GM21529 (cell line): ENCODE data around the gene KCNS1.

ENCODE experiments used
- ATAC-seq: cut with Tn5 transposase; IDR thresholded peaks from one replicate; pipeline ENCODE4 v1.9.1; 2021; ENCODE audit not compliant: unreplicated experiment

The KCNS1 gene

DNA sequence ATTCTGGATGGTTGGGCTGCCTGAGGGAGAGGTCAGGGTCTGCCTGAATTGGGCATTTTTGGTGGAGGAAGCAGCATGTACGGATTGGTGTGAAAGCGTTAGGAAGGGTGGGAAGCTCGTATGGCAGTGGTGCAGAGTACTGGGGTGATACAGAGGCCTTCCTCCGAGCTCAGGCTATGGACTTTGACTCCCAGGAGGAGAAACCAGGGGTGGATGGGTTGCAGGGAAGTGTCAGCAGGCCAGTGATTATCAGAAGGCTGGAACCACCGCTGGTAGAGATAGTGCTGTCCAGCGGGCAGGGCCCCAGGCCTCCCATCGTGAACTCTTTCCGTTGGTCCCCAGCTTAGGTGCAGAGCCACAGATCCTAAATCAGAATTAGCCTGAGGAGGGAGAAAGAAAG, 8.7 kb upstream of the KCNS1 start:
- ATAC-seq: no peak

DNA sequence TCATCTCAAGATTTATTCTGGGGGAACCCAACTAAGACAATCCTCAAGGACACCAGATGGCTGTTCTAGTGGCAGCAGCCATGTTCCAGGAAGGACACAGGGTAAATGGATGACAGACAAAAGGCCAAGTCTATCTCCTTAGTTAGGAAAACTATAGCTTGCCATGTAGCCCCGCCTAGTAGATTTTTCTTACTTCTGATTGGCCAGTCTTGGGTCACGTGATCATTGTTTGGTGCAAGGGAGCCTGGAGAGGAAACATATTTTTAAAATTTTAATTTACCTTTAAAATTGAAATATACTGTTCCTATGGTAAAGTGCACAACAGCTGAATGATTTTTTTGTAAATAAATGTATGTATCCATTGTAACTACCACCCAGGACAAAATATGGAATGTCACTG, 4.4 kb upstream of the KCNS1 start:
- no peak for ATAC-seq

DNA sequence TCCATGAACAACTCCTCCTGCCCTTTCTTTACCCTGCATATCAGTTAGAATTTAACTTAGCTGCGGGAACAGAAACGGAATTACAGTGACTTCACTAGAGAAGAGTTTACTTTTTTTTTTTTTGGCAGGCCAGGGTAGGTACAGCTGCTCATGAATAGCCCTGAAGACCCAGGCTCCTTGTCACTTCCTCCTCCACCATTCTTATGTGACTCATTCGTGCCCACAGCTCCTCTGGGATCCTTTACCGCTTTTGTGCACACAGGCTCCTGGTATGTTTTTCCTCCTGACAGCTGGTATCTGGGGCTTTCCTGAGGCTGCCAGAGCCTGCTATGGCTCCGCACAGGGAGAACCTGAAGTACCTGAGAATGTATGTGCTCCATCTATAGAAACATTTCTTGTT, 3.9 kb upstream of the KCNS1 start:
- no peak for ATAC-seq

DNA sequence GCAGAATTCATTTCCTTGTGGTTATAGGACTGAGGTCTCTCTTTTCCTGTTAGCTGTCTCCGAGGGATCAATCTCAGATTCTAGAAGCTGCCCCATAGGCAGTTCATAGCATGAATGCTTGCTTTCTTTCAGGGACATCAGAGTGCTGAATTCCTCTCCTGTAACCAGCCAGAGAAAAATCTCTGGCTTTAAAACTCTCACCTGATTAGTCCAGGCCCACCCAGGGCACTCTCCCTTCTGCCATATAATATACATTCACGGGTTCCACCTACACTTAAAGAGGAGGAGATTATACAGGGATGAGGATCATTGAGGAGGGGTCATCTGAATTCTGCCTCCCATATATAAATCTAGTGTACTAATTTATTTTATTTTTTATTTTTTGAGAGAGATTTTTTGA, 2.1 kb upstream of the KCNS1 start:
- ATAC-seq: no peak

DNA sequence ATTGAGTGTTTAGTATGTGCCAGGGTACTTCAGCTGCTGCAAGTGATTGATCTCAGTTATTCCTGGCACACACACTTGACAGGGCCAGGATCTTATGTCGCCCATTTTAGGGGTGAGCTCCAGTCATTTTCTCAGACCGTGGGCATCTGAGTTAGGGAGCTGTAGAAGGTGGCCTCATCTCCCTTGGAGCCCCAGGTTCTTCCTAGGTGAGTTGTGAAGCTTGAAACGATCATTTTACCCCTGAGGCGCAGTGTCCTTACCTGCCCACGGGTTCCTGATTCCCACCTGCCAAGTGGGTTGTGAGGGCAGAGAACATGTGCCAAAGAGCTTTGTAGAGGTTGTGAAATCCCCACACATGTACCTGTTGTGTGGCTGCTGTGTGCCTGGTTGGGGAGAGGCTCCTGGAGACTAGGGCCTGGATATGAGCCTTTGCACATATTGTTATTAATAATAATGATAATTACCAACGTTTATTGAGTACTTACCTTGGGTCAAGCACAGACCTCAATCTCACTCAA, 465 bp upstream of the KCNS1 start:
- no peak for ATAC-seq

DNA sequence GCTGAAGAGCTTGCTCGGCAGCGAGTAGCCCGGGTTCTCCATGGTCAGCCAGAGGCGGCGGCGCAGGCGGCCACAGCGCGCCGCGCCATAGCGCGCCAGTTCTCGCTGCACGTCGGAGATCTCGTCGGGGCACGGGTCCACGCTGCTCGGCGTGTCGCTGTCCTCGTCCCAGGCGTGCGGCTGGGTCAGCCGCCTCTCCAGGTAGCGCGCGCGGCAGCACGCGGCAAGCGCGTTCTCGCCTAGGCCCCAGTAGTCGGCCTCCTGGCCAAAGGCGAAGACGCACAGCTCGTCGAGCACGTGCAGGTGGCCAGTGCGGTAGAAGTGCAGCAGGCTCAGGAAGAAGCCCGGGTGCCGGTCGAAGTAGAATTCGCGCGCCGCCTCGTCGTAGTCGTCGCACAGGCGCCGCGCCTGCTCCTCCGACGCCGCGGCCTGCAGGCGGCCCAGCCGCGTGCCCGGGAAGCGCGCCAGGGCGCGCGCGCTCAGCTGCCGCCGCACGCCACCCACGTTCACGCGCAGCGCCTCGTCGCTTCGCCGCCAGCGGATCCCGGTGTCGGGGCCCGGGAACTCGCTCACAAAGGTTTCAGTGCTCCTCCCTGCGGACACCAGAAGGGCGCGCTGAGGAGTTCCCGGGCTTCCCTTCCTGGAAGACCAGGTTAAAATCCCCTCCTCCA, 2.7 kb downstream of the KCNS1 start:
- no peak for ATAC-seq

DNA sequence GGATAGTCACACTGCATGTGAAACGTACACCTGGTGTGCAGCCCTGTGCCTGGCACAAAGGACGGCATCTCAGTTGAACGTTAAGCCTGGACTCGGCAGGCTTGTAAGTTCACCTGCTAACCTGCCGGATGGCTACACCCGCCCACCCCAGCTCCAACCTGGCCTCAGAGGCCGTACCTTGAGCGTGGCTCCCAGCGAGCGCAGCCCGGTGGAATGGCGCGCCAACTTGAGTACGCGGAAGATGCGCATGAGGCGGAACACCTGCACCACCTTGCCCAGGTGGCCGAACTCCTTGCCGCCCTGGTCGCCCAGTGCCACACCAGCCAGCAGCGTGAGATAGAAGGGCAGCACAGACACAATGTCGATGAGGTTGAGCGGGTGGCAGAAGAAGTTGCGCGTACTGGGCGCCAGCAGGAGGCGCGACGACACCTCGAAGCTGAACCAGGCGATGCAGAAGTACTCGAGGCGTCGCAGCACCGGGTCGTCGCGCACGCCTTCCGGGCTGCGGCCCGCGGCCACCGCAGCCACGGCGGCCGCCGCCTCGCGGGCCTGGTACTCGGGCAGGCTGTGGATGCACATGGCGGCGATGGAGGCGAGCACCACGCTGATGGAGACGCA, 3.3 kb downstream of the KCNS1 start:
- no peak for ATAC-seq

DNA sequence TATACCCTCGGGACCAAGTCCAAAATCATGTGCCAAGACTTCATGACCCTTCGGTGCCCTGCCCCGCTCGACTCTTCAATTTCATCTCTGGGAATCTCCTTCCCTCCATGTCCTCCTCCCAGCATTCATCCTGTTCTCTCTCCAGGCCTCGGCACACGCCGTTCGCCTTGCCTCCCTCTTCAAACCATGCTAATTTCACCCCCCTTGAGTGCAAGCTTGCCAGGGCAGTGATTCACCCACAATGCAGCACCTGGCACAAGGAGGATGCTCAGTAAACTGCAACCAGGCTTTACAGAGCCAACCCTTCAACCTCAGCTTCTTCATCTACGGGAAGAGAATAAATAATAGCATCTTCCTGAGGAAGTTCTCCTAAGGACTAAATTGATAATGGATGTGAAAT, 4.1 kb downstream of the KCNS1 start:
- no peak for ATAC-seq

DNA sequence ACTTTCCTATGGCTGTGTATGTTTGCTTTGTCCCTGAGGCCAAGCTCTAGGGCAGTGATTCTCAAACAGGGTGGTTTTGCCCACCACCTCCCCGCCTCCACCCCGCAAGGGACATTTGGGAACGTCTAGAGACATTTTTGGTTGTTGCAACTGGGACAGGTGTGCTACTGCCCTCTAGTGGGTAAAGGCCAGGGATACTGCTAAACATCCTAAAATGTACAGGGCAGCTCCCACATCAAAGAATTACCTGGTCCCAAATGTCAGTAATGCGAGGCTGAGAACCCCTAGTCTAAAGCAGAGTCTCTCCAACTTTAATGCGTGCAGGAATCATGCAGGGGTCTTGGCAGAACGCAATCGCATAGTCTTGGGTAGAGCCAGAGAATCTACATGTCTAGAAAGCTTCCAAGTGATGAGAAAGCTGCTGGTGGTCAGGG, 5.1 kb downstream of the KCNS1 start:
- ATAC-seq: no peak

DNA sequence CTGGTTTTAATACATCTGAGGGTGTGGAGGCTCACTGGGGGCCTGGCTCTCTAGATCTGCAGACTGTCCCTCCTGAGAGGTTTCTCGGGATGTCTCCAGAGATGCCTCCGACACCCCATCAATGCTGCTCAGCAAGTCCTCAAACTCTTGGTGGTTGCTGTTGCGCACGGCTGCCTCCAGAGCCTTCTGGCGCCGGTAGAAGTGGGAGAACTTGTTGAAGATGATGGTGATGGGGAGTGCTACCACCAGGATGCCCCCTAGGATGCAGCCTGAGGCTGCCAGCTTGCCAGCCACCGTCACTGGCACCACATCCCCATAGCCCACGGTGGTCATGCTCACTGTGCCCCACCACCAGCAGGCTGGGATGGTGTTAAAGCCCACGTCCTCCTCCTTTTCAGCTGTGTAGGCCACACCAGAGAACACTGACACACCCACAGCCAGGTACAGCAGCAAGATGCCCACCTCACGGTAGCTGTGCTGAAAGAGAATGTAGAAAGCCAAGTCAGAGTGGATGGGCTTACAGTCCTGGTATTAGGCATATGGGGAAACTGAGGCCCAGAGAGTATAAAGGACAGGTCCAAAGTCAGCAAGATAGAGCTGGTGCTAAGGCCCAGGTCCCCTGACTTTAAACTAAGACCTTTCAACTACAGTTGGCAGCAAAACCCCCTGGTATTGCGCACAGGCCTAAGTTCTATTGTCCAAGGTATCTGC, 5.9 kb downstream of the KCNS1 start:
- ATAC-seq: no peak

DNA sequence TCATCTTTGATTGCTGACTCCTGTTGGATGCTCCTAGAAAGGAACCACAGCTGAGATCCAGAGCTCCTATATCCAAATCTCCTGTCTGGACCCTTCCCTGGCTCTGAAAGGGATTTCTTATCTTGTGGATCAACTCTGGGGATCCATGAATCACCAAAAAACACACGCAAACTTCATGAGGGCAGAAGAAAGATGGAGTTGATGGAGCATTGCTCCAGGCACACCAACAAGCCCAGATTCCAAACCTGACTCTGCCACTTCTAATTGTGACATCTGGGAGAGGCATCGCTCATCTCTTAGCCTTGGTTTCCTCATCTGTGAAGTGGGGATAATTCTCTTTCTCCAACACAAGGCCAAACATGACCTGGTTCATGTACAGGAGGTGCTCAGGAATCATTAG, 6.7 kb downstream of the KCNS1 start:
- ATAC-seq: no peak

DNA sequence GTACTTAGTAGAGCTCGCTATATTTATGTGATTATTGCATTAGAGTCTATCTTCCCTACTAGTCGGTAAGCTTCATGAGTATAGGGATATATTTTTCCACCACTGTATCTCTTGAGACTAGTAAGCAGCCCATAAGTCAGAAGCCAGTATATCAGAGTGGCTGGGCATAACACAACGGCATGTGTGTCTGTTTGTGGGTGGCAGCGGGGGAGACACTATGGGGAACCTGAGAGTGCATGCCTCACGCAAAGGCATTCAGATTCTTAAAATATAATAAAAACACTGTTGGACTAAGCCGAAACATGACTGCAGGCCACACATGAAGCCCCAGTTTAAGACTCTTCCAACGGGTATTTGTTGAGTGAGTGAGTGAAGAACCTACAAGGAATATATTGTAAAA, 8.0 kb downstream of the KCNS1 start:
- ATAC-seq: no peak

DNA sequence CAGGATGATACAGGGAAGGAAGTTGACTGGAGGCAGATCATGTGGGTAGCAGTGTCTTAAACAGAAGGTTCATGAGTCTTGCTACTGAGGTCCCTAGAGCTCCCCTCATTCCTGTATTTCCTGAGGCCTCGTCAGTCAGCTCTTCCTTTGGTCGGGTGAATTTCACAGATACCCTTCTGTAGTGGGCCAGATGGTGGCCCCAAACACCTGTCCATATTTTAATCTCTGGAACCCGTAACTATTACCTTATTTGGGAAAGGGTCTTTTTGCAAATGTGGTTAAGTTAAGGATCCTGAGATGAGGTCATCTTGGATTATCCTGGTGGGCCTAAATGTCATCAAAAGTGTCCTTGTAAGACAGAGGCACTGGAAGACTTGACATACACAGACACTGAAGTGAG, 9.6 kb downstream of the KCNS1 start:
- no peak for ATAC-seq

DNA sequence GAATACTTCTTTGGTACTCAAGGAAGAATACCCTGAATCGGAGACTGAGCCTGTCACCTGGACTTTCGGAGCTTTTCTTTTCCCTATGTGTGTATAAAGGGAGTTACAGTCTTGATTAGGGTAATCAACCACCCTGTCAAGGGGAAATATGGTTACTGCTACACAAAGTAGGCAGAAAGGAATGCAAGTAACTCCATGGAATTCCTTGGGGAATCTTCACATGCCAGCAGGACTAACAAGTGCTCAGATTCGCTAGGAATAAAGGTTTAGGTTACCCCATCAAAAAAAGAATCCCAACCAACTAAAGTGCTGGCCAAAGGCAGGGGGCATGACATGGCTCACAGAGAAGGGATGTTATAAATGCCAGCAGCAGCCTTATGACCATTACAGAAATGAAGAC, 10.4 kb downstream of the KCNS1 start:
- ATAC-seq: no peak

DNA sequence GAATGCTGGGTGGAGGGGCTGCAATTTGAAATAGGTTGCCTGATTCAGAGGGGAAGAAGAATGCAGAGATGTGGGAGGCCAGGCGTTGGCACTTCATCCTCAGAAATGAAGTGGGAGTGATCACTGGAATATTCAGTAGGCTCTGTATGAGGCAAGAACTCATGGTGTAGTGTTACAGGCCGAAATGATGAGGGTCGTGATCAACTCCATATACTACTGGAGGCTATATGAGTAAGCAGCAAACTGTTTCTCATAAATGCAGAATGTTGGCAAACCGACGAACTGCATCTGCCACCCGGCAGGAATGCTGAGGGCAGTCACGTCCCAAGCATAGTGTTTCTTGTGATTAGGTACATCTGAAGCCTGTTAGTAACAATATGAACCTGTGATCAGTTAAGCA, 12.7 kb downstream of the KCNS1 start:
- ATAC-seq: no peak

DNA sequence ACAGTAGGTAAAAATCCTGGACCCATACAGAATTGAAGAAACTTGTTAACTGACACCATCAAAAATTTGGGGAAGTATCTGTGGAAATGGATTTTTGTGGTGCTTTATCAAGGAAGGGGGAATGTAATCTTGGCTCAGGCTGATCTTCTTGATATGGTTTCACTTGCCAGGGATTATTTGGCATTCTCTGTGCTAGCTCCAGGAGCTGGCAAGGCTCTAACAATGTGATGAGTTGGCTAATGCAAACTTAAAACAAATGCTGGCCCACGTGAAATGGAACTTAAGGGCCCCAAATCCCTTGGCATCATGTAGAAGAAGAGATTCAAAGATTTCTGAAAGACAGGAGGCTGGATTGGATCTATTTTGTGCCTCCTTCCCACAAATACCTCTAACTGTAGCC, 13.1 kb downstream of the KCNS1 start:
- ATAC-seq: no peak

DNA sequence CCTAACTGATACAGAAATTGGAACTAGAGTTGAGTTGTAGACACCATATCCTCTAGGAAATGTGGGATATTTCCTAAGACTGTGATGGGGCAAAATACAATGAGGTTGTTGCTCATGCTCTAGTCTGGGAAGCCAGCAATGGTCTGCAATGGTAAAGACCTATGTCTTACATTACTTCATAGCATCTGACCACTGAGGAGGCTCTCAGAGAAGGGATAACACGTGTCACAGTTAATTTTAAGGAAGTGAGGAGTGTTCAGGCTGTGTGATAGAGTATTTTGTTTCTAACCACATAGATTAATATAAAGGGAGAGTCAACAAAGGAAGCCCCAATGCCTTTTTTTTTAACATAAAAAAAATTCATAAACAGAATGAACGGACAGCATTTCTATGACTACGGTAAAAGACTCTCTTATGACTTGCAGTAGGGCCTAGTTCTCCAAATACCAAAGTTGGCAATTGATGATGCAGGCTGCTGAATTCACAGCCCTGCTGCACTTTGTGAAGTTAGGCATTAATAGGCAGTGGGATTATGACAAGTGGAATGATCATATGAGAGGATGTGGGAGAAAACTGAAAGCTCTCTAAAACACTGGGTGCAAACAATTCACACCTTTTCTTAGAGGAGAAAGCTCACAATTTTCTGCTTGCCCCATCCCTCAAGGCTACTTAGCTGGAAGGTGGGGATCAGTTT, 13.7 kb downstream of the KCNS1 start:
- no peak for ATAC-seq

DNA sequence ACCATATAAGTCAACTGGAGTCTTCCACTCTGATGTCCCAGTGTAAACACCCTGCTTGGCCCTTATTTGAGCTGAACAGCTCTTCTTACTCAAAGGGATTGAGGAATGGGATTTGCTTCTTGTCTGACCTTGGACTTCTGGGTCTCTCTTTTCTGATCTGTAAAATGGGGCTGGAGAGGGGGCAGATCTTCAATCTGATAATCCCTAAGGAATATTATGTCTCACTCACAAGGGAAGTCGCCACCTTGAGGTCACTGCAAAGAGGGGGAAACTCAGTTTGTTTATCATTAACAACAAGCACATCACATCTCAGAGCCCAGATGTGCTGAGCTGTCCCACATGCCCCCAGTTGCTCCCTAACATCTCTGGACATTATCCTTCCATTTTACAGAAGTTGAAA, 15.1 kb downstream of the KCNS1 start:
- no peak for ATAC-seq

DNA sequence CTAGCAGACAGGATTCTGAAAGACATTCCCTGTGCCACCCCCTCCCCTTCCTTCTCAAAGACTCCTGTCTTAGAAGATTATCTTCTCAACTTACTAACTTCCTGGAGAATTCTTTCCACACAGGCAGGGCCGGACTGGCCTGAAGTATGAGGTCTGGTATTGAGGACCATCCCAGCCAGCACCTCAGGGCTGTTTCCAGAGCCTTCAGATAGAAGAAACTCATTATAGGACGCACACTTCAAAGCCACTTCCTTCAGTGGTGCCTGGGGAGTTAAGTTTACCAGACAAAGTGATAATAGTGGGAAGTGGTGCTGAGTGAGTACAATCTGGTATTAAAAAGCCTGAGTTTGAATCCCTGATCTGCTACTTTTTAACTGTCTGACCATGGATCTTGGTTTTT, 15.6 kb downstream of the KCNS1 start:
- ATAC-seq: no peak

DNA sequence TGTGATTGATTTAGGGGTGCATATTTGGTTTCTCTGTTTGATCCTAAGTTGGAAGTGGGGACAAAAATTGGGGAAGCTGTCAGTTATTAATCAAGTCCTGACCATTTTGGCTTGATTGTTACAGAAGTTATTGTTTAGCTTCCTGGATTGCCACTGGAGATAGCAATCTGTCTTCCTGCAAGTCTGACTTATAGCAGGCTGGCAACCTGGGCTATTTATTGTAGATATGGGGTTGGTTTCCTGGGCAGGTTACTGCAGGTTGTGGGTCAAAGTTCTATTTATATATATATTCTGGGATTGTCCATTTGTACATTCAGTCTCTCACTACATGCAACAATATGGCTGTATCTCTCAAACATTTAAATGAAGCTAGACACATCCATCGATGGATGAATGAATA, 17.8 kb downstream of the KCNS1 start:
- ATAC-seq: no peak

DNA sequence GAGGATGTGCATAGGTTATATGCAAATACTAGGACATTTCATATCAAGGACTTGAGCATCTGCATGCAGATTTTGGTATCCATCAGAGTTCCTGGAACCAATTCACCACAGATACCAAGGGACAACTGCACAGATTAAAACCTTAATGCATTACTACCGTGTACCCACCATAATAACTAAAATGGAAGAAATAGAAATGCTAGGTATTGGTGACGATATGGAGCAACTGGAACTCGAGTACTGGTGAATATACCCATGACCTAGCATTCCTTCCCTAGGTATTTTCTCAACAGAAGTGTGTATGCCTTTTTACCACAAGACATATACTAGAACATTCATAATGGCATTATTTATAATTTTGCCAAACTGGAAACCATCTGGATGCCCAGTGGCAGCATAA, 18.5 kb downstream of the KCNS1 start:
- no peak for ATAC-seq
